GM23338 (cell line): ENCODE measurements around the gene TXNRD1. TPM values are rescaled to one million over a fixed set of nuclear protein-coding genes. Genes with fewer than 3 reads are reported as not detected.

Source experiments
- ATAC-seq: fragments of 200-7000 bp; cut with Tn5 transposase; 3 replicates; pipeline ENCODE4 v1.9.1; 2020
- DNase-seq: peaks from one replicate; pipeline ENCODE4 v3.0.0-alpha.2; 2015; ENCODE audit warnings: low spot score
- H2AFZ ChIP-seq: fragments of 200-600 bp; sonication (generic); 2 replicates; pipeline ENCODE4 v1.8.0; 2016; ENCODE audit warnings: antibody characterized with exemption, mild to moderate bottlenecking, moderate library complexity
- H3F3A ChIP-seq: fragments of 200-600 bp; sonication (generic); replicated peaks from 2 replicates; pipeline ENCODE4 v1.8.0; 2017; ENCODE audit warnings: antibody characterized with exemption, mixed run types, low read depth
- H3K27ac ChIP-seq: fragments of 200-600 bp; sonication (generic); 2 replicates; pipeline ENCODE4 v1.6.1; 2016; ENCODE audit warnings: low read depth
- H3K27me3 ChIP-seq: fragments of 200-600 bp; sonication (generic); 2 replicates; pipeline ENCODE4 v1.8.0; 2016; ENCODE audit warnings: mild to moderate bottlenecking, mixed run types, moderate library complexity; ENCODE audit not compliant: insufficient read depth
- H3K36me3 ChIP-seq: fragments of 200-600 bp; sonication (generic); 2 replicates; pipeline ENCODE4 v1.8.0; 2016; ENCODE audit warnings: mild to moderate bottlenecking; ENCODE audit not compliant: insufficient read depth
- H3K4me1 ChIP-seq: fragments of 200-600 bp; sonication (generic); 2 replicates; pipeline ENCODE4 v1.8.0; 2016; ENCODE audit warnings: mild to moderate bottlenecking, moderate library complexity; ENCODE audit not compliant: insufficient read depth
- H3K4me2 ChIP-seq: fragments of 200-600 bp; sonication (generic); 2 replicates; pipeline ENCODE4 v1.7.1; 2017; ENCODE audit warnings: mixed run types
- H3K4me3 ChIP-seq: fragments of 200-600 bp; sonication (generic); 2 replicates; pipeline ENCODE4 v1.6.1; 2016; ENCODE audit warnings: mixed run types
- H3K79me2 ChIP-seq: fragments of 200-600 bp; sonication (generic); replicated peaks from 2 replicates; pipeline ENCODE4 v1.8.0; 2017; ENCODE audit warnings: mild to moderate bottlenecking; ENCODE audit not compliant: insufficient read depth
- H3K9me2 ChIP-seq: fragments of 200-600 bp; sonication (generic); 2 replicates; pipeline ENCODE4 v1.8.0; 2017; ENCODE audit not compliant: insufficient read depth
- H4K20me1 ChIP-seq: fragments of 200-600 bp; sonication (generic); replicated peaks from 2 replicates; pipeline ENCODE4 v1.8.0; 2017; ENCODE audit warnings: mild to moderate bottlenecking; ENCODE audit not compliant: insufficient read depth
- H3K27ac Mint-ChIP-seq: 2 replicates; pipeline ENCODE4 v1.8.0; 2020; ENCODE audit warnings: inconsistent platforms, mild to moderate bottlenecking, moderate library complexity, mixed read lengths
- H3K27me3 Mint-ChIP-seq: 3 replicates; pipeline ENCODE4 v1.8.0; 2022; ENCODE audit warnings: low read depth, mild to moderate bottlenecking, moderate library complexity, mixed read lengths, inconsistent platforms; ENCODE audit not compliant: insufficient read depth, poor library complexity
- H3K36me3 Mint-ChIP-seq: 3 replicates; pipeline ENCODE4 v1.8.0; 2021; ENCODE audit warnings: low read depth, mild to moderate bottlenecking, inconsistent platforms, moderate library complexity, mixed read lengths
- H3K4me1 Mint-ChIP-seq: 3 replicates; pipeline ENCODE4 v1.8.0; 2020; ENCODE audit warnings: mild to moderate bottlenecking, inconsistent platforms, mixed read lengths
- H3K4me3 Mint-ChIP-seq: 3 replicates; pipeline ENCODE4 v1.8.0; 2021; ENCODE audit warnings: moderate library complexity, mild to moderate bottlenecking, inconsistent platforms, mixed read lengths
- H3K9me3 Mint-ChIP-seq: 3 replicates; pipeline ENCODE4 v1.8.0; 2020; ENCODE audit warnings: moderate library complexity, mild to moderate bottlenecking, inconsistent platforms, mixed read lengths
- CREB1 ChIP-seq: fragments of 250-450 bp; sonication (Bioruptor Pico); IDR thresholded peaks from 2 replicates; pipeline ENCODE4 v1.5.0; 2020; ENCODE audit warnings: low read depth, mild to moderate bottlenecking, moderate library complexity
- CTCF ChIP-seq, 2 experiments: fragments of 200-600 bp in 1 of 2; sonication (generic) in 1 of 2; conservative IDR thresholded peaks; 2 replicates each; pipeline versions ENCODE4 v1.5.1 to v1.6.1; 2016 to 2017; ENCODE audit warnings: antibody characterized with exemption in 2 of 2, low read depth in 2 of 2, mild to moderate bottlenecking in 2 of 2, moderate library complexity in 1 of 2
- EZH2 ChIP-seq: fragments of 200-600 bp; sonication (generic); IDR thresholded peaks from one replicate; pipeline ENCODE4 v1.8.0; 2017; ENCODE audit warnings: antibody characterized with exemption, mild to moderate bottlenecking, low read depth; ENCODE audit not compliant: unreplicated experiment
- NANOG ChIP-seq: IDR thresholded peaks from 2 replicates; pipeline ENCODE4 v1.6.1; 2016; ENCODE audit warnings: antibody characterized with exemption, borderline replicate concordance
- POLR2AphosphoS5 ChIP-seq: IDR thresholded peaks from 2 replicates; pipeline ENCODE4 v1.6.1; 2016; ENCODE audit warnings: antibody characterized with exemption, low read depth
- STAT1 ChIP-seq: IDR thresholded peaks from one replicate; pipeline ENCODE4 v1.6.1; 2016; ENCODE audit warnings: antibody characterized with exemption; ENCODE audit not compliant: unreplicated experiment
- ZNF114 ChIP-seq: fragments of 250-450 bp; sonication (Bioruptor Pico); IDR thresholded peaks from 2 replicates; pipeline ENCODE4 v1.5.0; 2020; ENCODE audit warnings: mild to moderate bottlenecking, moderate library complexity
- polyA plus RNA-seq: library from polyadenylated mRNA; unstranded; fragments of >200 nt; fragmentation: Nextera tagmentation; extraction: Ambion mirVana; gene quantifications from 2 replicates; pipeline ENCODE4 v1.2.1, GENCODE V29; 2016
- total RNA-seq: library from RNA; depleted of rRNA; stranded (reverse); fragments of >200 nt; shearing (Covaris generic); gene quantifications from 2 replicates; pipeline ENCODE4 v1.2.3, GENCODE V29; 2014
- TF ChIP-seq, protein P1 (sequence below): fragments of 250-450 bp; sonication (Bioruptor Pico); IDR thresholded peaks from 2 replicates; pipeline ENCODE4 v1.5.0; 2020; ENCODE audit warnings: mild to moderate bottlenecking, moderate library complexity

Gene TXNRD1
- total and polyA plus RNA-seq, 2 experiments from 2014 or later: 115 to 127 TPM

- Mint-ChIP-seq H3K4me3 (no peak overlapping the region), H3K9me3 (no peaks in the 10 kb centered on the region), H3K27ac (no peak overlapping the region), H3K4me1 (peaks cover 18% of the 10 kb centered on the region), H3K36me3 (no peaks in the 10 kb centered on the region), H3K27me3 (peaks cover 1% of the 10 kb centered on the region)
- Histone ChIP-seq H3K36me3 (no peaks in the 10 kb centered on the region), H4K20me1 (no peaks in the 10 kb centered on the region), H3F3A (no peaks in the 10 kb centered on the region), H2AFZ (no peak overlapping the region), H3K4me2 (no peak overlapping the region), H3K27ac (no peak overlapping the region), H3K4me3 (no peak overlapping the region), H3K27me3 (no peaks in the 10 kb centered on the region), H3K4me1 (peaks cover 8% of the 10 kb centered on the region), H3K9me2 (no peaks in the 10 kb centered on the region), H3K79me2 (no peaks in the 10 kb centered on the region)
- ATAC-seq (no peak), DNase-seq (no peak)
- TF ChIP-seq CREB1 (CRISPR knock-in tag) (no peak), POLR2AphosphoS5 (no peak), STAT1 (no peak), EZH2 (no peak)
- TF ChIP-seq, protein P1, sequence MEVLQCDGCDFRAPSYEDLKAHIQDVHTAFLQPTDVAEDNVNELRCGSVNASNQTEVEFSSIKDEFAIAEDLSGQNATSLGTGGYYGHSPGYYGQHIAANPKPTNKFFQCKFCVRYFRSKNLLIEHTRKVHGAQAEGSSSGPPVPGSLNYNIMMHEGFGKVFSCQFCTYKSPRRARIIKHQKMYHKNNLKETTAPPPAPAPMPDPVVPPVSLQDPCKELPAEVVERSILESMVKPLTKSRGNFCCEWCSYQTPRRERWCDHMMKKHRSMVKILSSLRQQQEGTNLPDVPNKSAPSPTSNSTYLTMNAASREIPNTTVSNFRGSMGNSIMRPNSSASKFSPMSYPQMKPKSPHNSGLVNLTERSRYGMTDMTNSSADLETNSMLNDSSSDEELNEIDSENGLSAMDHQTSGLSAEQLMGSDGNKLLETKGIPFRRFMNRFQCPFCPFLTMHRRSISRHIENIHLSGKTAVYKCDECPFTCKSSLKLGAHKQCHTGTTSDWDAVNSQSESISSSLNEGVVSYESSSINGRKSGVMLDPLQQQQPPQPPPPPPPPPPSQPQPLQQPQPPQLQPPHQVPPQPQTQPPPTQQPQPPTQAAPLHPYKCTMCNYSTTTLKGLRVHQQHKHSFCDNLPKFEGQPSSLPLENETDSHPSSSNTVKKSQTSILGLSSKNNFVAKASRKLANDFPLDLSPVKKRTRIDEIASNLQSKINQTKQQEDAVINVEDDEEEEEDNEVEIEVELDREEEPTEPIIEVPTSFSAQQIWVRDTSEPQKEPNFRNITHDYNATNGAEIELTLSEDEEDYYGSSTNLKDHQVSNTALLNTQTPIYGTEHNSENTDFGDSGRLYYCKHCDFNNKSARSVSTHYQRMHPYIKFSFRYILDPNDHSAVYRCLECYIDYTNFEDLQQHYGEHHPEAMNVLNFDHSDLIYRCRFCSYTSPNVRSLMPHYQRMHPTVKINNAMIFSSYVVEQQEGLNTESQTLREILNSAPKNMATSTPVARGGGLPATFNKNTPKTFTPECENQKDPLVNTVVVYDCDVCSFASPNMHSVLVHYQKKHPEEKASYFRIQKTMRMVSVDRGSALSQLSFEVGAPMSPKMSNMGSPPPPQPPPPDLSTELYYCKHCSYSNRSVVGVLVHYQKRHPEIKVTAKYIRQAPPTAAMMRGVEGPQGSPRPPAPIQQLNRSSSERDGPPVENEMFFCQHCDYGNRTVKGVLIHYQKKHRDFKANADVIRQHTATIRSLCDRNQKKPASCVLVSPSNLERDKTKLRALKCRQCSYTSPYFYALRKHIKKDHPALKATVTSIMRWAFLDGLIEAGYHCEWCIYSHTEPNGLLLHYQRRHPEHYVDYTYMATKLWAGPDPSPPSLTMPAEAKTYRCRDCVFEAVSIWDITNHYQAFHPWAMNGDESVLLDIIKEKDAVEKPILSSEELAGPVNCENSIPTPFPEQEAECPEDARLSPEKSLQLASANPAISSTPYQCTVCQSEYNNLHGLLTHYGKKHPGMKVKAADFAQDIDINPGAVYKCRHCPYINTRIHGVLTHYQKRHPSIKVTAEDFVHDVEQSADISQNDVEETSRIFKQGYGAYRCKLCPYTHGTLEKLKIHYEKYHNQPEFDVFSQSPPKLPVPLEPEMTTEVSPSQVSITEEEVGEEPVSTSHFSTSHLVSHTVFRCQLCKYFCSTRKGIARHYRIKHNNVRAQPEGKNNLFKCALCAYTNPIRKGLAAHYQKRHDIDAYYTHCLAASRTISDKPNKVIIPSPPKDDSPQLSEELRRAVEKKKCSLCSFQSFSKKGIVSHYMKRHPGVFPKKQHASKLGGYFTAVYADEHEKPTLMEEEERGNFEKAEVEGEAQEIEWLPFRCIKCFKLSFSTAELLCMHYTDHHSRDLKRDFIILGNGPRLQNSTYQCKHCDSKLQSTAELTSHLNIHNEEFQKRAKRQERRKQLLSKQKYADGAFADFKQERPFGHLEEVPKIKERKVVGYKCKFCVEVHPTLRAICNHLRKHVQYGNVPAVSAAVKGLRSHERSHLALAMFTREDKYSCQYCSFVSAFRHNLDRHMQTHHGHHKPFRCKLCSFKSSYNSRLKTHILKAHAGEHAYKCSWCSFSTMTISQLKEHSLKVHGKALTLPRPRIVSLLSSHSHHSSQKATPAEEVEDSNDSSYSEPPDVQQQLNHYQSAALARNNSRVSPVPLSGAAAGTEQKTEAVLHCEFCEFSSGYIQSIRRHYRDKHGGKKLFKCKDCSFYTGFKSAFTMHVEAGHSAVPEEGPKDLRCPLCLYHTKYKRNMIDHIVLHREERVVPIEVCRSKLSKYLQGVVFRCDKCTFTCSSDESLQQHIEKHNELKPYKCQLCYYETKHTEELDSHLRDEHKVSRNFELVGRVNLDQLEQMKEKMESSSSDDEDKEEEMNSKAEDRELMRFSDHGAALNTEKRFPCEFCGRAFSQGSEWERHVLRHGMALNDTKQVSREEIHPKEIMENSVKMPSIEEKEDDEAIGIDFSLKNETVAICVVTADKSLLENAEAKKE (CRISPR knock-in tag): no peak
Observed at GRCh38 chr12:104281636-104282035, 66.1 kb downstream of the TXNRD1 start.

- ATAC-seq: no peak
- H2AFZ ChIP-seq: peak overlapping the region; percentile 67
- TF ChIP-seq ZNF114 (no peak), NANOG (no peak), STAT1 (no peak), CTCF (conservative IDR thresholded peaks at IDR 0.05; ENCODE audit: low read depth in 2 of 2) (no peak), POLR2AphosphoS5 (no peak)
Observed at GRCh38 chr12:104282109-104282508, 66.5 kb downstream of the TXNRD1 start.

More at GRCh38 chr12:104282109-104282508, 66.5 kb downstream of the TXNRD1 start:
- Mint-ChIP-seq H3K27me3 (peaks cover 6% of the 10 kb centered on the region), H3K36me3 (no peaks in the 10 kb centered on the region), H3K27ac (no peak overlapping the region), H3K4me1 (peaks cover 19% of the 10 kb centered on the region), H3K9me3 (no peaks in the 10 kb centered on the region; the same call in 2 of the 3 replicates), H3K4me3 (no peak overlapping the region)
- H3K27ac ChIP-seq: no peak overlapping the region
- no peaks in the 10 kb centered on the region for H3K27me3 ChIP-seq
- H3K36me3 ChIP-seq: no peaks in the 10 kb centered on the region
- H3K4me2 ChIP-seq: no peak overlapping the region
- DNase-seq: no peak
- no peaks in the 10 kb centered on the region for H3K79me2 ChIP-seq
- H3K4me1 ChIP-seq: peaks cover 8% of the 10 kb centered on the region
- no peaks in the 10 kb centered on the region for H4K20me1 ChIP-seq
- no peaks in the 10 kb centered on the region for H3K9me2 ChIP-seq
- no peaks in the 10 kb centered on the region for H3F3A ChIP-seq
- H3K4me3 ChIP-seq: no peak overlapping the region
